WI38 (cell line): ENCODE measurements around the gene DPPA3.
A peak's percentile ranks its signal among the peaks of the same experiment; 100 is the strongest.
"Not testable (repeated sequence)": the region's sequence is repeated elsewhere in the genome, so short reads cannot be mapped to it uniquely, and the experiment has no call there.

ENCODE experiments used
- H3K4me3 ChIP-seq: 2 replicates; pipeline ENCODE4 v1.5.1; 2011; ENCODE audit warnings: low read depth, mild to moderate bottlenecking, control low read depth, low read length
- CTCF ChIP-seq: IDR thresholded peaks from 2 replicates; pipeline ENCODE4 v1.5.1; 2012; ENCODE audit warnings: low read depth, mild to moderate bottlenecking, control low read depth, low read length

The DPPA3 gene

GRCh38 chr12:7711133-7711532 is at the start of gene DPPA3:
Gene DPPA3 (plus strand): TSS chr12:7711433. CDS start chr12:7711571, 138 bp downstream.
- no peak within 1 kb of the TSS for H3K4me3 ChIP-seq
- no peak for TF ChIP-seq CTCF

- H3K4me3 ChIP-seq: no peak overlapping the region
- no peak for TF ChIP-seq CTCF
Measured at GRCh38 chr12:7661741-7662140, 49.5 kb upstream of the DPPA3 start.

GRCh38 chr12:7666595-7666994 is 44.6 kb upstream of the DPPA3 start:
- no peak overlapping the region for H3K4me3 ChIP-seq
- TF ChIP-seq CTCF: no peak

- H3K4me3 ChIP-seq: no peak overlapping the region
- TF ChIP-seq CTCF: peak; percentile 34; the same call in 1 of the 2 replicates
Measured at GRCh38 chr12:7667125-7667524, 44.1 kb upstream of the DPPA3 start.

- no peak overlapping the region for H3K4me3 ChIP-seq
- TF ChIP-seq CTCF: no peak
Measured at GRCh38 chr12:7668171-7668570, 43.1 kb upstream of the DPPA3 start.

- not testable (repeated sequence) for H3K4me3 ChIP-seq
Measured at GRCh38 chr12:7675455-7675854, 35.8 kb upstream of the DPPA3 start.

GRCh38 chr12:7677432-7677888 is 33.8 kb upstream of the DPPA3 start:
- not testable (repeated sequence) for H3K4me3 ChIP-seq

- H3K4me3 ChIP-seq: no peak overlapping the region
- TF ChIP-seq CTCF: no peak
Measured at GRCh38 chr12:7678744-7679143, 32.5 kb upstream of the DPPA3 start.
